Stimulated activated naive CD8-positive, alpha-beta T cell treated with anti-CD3 and anti-CD28 coated beads, Interleukin-15, Interleukin-2, amounts not matched to agents 100 U/mL and 50 U/mL, for 24 hours (primary cell): Measurements from ENCODE around the gene DEPP1.

Experiments used
- ATAC-seq: fragments of 150-1000 bp; cut with Tn5 transposase; one replicate; pipeline ENCODE4 v1.10.0; 2021
- DNase-seq: peaks from one replicate; pipeline ENCODE4 v3.0.0; 2021

DEPP1 gene

GRCh38 chr10:44933451-44934321, 44.9 kb downstream of the DEPP1 start:
- no peak for ATAC-seq
- no peak for DNase-seq

GRCh38 chr10:44932517-44933450, 45.8 kb downstream of the DEPP1 start:
- DNase-seq (peak; percentile 94), ATAC-seq (peak; percentile 89)

GRCh38 chr10:44931621-44932516, 46.7 kb downstream of the DEPP1 start:
- ATAC-seq (no peak), DNase-seq (no peak)

GRCh38 chr10:44930904-44931620, 47.5 kb downstream of the DEPP1 start:
- ATAC-seq, result no peak

GRCh38 chr10:44929356-44930255, 49.0 kb downstream of the DEPP1 start:
- no peak for ATAC-seq

More at GRCh38 chr10:44930904-44931620, 47.5 kb downstream of the DEPP1 start:
- DNase-seq, result no peak

GRCh38 chr10:44928462-44928861, 50.1 kb downstream of the DEPP1 start:
- DNase-seq (no peak), ATAC-seq (no peak)

More at GRCh38 chr10:44929356-44930255, 49.0 kb downstream of the DEPP1 start:
- no peak for DNase-seq

GRCh38 chr10:44927352-44927751, 51.3 kb downstream of the DEPP1 start:
- ATAC-seq (no peak), DNase-seq (no peak)

GRCh38 chr10:44926751-44927351, 51.8 kb downstream of the DEPP1 start:
- DNase-seq, result no peak
- ATAC-seq, result no peak
